HG03025 (cell line): ENCODE data around the gene SCUBE2.
"Not testable (repeated sequence)": the region's sequence is repeated elsewhere in the genome, so short reads cannot be mapped to it uniquely, and the experiment has no call there.

ENCODE experiments used
- ATAC-seq: cut with Tn5 transposase; IDR thresholded peaks from one replicate; pipeline ENCODE4 v1.9.1; 2021; ENCODE audit warnings: mild to moderate bottlenecking, moderate library complexity; ENCODE audit not compliant: unreplicated experiment, low FRiP score

The SCUBE2 gene

DNA sequence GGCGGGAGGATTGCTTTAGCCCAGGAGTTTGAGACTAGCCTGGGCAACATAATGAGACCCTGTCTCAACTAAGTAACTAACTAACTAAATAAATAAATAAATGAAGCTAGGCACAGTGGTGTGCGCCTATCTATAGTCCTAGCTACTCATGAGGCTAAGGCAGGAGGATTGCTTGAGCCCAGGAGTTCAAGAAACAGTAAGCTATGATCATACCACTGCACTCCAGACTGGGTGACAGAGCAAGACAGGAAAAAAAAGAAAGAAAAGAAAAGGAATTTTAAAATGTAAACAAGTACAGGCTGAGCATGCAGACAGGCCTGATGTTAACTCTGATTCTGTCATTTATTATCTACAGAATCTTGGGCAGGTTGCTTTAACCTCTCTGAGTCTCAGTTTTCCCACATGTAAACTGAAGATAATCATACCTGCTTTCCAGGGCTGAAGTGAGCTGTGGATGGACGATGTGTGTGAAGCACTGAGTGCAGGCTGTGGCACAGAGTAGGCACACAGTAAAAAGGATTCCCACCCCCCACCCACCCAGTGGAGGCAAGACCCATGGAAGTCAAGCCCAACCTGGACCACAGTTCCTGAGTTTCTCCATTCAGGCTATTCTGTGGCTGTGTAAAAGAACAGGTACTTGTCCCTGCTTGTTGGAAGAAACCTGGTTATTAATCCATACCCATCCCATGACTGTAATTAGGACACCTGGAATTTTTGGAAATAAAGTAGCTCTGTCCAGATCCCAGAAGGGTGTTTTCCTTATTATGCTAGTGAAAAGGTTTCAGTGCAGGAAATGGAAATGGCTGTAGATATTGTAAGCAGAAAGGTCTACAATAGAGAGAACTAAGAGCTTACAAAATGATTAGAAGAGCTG lies 18.7 kb upstream of the SCUBE2 start:
- ATAC-seq = no peak

DNA sequence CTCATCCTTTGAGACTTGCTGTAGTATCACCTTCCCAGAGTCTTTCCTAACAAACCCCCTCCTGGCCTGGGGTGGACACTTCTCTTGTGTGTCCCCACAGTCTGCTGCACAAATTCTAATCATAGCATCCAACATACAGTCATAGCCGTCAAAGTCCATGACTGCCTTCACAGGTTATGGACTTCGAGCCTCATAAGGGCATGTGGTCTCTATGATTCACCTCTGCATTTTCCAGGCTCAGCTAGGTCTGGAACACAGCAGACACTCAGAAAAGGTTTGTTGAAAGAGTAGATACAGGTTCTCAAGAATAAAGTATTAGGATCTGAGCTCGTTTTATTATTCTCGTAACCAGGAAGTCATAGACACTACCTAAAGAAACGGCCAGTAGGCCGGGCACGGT lies 13.2 kb upstream of the SCUBE2 start:
- no peak for ATAC-seq

DNA sequence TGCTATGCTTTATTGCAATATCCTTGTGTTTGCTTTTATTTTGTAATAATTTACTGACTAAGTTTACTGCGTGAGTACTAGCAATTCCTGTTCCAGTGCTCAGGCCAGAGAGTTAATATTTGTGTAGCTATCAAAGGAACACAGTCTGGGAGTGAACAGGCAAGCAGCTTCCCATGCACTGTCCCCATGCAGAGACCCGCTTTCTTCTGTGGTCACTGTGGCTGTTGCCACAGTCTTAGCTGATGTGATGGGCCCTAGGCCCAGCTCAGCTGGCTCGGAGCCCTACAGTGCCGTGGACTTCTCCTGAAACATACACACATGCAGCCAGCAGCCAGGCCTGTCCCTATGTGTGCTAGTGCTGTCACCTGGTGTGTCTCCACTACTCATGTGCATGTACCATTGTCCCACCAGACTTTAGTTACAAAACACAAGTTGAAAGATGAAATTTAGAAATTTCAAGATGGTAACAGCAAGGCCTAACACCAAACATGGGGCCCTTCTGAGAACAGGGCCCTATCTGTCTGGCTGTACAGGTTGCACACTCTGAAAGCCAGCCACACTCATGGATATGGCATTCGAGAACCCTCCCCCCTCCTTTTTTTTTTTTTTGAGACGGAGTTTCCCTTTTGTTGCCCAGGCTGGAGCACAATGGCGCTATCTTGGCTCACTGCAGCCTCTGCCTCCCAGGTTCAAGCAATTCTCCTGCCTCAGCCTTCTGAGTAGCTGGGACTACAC lies 12.3 kb upstream of the SCUBE2 start:
- no peak for ATAC-seq

DNA sequence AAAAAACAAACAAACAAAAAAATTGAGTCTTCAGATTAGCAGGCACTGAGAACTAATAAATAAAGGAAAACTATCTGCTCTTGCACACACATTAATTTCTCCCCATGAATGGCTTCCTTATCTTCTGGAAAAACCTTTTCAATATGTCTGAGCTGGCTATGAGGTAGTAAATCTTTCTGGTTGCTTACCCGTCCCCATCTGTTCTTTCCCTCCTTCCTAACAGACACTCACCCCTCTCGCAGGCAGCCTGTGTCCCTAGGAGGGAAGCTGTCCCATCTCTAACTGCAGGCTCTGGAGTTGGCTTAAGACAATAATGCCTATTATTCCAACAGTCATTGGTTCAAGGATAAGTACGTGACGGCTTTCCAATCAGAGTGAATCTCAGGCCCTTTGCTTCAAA lies 8.2 kb upstream of the SCUBE2 start:
- no peak for ATAC-seq

DNA sequence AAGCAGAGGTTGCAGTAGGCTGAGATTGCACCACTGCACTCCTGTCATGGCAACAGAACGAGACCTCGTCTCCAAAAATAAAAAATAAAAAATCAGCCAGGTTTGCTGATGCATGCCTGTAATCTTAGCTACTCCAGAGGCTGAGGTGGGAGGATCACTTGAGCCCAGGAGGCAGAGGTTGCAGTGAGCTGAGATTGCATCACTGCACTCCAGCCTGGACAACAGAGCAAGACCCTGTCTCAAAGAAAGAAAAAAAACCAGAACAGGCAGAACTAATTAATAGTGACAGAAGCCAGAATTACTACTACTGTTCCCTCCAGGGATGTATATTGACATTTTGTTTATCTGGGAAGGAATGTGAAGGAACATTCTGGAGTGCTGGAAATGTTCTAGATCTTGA lies 7.1 kb upstream of the SCUBE2 start:
- not testable (repeated sequence) for ATAC-seq

DNA sequence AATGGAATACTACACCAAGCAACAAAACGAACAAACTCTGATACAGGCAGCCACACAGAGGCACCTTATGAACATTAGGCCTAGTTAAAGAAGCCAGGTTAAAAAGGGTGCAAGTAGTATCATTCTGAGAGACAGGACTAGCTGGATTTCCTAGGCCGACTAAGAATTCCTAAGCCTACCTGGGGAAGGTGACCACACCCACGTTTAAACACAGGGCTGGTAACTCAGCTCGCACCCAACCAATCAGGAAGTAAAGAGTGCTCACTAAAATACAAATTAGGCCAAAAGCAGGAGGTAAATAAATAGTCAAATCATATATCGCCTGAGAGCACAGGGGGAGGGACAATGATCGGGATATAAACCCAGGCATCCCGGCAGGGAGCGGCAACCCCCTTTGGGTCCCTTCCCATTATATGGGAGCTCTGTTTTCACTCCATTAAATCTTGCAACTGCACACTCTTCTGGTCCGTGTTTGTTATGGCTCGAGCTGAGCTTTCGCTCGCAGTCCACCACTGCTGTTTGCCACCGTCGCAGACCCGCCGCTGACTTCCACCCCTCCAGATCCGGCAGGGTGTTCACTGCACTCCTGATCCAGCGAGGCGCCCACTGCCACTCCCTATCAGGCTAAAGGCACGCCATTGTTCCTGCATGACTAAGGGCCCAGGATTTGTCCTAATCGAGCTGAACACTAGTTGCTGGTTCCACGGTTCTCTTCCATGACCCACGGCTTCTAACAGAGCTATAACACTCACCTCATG lies 6.0 kb upstream of the SCUBE2 start:
- not testable (repeated sequence) for ATAC-seq

DNA sequence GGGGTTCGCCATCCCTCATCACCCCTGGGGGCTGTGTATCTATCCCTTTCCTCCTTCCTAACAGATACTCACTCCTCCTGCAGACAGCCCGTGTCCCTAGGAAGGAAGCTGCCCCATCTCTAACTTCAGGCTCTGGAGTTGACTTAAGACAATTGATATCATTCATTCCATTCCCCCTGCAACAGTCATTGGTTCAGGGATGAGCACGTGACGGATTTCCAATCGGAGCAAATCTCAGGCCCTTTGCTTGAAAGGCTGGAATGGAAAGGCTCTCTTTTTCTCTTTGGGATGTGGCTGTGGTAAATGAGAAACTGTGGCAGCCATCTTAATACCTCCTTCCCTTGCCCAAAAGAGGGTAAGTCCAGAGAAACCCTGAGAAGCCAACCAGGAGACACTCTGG lies 5.0 kb upstream of the SCUBE2 start:
- no peak for ATAC-seq

DNA sequence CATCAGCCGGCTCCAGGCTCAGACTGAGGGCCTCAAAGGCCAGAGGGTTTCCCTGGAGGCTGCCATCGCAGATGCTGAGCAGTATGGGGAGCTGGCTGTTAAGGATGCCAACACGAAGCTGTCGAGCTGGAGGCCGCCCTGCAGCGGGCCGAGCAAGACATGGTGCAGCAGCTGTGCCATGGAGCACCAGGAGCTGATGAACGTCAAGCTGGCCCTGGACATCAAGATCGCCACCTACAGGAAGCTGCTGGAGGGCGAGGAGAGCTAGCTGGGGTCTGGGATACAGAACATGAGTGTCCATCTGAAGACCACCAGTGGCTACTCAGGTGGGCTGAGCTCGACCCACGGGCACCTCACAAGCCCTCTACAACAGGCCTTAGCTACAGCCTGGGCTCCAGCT lies 4.0 kb upstream of the SCUBE2 start:
- ATAC-seq = no peak

DNA sequence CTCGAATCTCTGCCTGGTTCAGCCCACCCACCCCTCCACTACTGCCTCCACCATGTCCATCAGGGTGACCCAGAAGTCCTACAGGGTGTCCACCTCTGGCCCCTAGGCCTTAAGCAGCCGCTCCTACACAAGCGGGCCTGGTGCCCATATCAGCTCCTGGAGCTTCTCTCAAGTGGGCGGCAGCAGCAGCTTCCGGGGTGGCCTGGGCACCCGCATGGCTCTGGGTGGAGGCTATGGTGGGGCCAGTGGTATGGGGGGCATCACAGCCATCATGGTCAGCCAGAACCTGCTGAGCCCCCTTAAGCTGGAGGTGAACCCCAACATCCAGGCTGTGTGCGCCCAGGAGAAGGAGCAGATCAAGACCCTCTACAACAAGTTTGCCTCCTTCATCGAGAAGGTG lies 3.0 kb upstream of the SCUBE2 start:
- no peak for ATAC-seq

DNA sequence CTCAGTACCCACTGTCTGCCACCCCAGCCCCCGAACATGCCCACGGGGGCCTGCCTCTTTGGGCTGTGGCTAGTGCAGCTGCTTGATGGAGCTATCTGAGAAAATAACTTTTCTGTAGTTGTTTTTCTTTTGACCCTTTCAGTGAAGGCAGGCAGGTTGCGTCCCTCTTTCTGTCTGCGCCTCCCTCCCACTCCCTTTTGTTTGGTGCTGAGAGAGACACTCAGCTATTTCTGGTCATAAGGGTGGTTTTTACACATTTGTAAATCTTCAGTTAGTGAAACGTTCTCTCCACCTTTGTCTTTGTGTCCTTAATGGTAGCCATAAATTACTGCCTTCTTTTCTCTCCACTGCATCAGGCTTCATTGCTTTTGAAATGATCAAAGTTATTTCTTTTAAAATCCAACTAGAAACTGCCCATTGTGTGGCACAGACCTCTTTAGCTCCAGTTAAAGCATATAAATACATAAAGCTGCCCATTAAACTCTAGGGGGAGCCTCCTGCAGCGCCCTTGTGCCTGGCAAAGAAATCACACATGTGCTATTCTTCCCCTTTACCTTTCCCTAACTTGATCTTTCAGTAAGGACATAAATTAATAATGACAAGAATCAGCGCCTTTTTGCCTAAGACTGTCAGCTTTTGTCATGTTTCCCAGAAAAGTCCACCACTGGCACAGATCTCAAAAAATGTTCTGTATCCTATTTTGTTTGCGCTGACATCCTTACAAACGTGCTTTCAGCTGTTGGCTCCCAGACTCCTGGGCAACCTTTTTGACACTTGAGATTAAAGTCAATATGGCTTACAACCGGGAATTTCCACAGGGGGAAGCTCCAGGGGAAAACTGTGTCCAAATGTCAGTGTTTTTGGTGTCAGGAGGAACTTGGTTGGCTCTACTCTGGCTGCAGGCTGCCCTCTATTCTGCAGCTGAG lies 1.7 kb upstream of the SCUBE2 start:
- ATAC-seq = no peak

DNA sequence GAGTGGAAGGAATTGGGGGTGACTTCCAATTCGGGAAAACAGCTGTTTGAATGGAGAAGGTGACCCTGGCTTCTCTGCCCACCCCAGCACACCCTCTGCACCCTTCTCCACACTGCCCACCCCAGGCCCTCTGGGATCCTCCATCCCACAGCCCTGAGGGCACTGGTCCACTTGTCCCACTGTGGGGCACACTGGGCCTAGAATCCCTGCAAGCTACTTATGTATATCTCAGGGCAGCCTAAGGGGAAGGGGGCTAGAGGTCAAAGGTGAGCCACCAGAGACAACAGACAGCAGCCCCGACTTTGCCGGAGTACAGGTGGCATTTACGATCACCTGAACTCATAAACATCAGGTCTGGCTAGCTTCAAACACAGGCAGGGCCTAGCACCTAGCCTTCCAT lies 673 bp upstream of the SCUBE2 start:
- ATAC-seq = no peak

DNA sequence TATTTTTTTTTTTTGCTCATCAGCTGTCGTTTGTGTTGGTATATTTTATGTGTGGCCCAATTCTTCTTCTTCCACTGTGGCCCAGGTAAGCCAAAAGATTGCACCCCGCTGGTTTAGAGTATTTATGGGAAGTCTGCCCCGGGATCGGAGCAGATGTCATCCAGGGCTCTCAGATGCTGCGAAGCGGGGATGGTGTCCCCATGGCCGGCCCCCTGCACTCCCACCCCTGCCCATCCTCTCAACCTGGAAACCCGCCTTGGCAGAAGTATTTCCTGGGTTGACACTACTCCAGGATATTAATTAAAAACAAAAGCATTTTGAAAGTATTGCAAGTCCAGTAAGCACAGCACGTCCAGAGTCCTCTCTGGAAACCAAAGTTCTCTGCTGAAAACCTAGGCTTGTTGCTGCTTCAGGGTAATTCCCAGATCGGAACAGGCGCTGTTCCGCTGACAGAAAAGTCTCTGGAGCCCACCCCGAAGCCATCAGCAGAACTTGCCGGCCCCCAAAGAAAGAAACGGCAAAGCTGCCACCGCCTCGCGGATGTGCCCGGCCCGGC lies 833 bp downstream of the SCUBE2 start:
- no peak for ATAC-seq

DNA sequence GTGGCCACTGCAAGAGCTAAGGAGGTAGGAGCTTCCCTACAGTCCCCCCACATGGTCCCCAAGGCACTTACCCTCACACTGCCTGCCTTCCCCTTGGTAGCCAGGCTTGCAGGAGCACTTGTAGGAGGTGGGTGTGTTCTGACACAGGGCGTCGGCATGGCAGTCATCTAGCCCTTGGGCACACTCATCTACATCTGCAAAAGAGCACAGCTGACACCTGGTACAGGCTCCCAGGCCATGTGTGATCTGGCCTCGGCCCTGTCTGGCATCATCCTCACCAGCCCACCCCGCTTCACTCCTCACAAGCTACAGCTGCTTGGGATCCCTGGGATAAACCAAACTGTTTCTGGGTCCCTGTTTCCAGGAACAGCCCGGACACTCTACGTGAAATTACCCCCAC lies 1.8 kb downstream of the SCUBE2 start:
- ATAC-seq = no peak

DNA sequence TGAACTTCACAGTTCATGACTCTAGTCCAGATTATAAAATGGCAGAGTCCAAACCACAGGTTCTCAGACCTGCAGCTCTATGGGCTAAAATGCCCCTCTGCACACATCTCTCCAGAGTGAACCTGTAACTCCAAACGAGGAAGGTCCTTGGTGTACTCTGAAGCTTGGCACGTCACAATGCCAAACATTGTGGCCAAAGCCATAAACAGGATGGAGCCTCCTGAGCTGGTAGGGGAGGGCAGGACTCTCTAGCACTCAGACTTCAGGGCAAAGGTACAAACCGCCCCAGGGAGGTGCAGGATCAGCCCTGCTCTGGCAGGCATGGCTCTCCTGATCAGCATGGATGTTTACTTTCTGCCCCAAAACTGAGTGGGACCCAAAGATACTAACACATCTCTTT lies 2.3 kb downstream of the SCUBE2 start:
- ATAC-seq = no peak

DNA sequence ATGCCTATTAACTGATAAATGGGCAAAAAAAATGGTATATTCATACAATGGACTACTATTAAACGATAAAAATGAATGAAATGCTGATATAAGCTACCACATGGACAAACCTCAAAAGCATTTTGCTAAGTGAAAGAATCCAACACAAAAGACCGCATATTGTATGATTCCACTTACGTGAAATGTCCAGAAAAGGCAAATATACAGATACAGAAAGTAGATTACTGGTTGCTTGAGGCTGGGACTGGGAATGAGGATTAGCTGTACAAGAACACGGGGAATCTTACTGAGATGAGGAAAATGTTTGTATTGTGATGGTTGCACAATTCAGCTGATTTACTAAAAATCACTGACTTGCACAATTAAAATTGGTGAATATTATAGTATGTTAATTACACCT lies 8.8 kb downstream of the SCUBE2 start:
- no peak for ATAC-seq

DNA sequence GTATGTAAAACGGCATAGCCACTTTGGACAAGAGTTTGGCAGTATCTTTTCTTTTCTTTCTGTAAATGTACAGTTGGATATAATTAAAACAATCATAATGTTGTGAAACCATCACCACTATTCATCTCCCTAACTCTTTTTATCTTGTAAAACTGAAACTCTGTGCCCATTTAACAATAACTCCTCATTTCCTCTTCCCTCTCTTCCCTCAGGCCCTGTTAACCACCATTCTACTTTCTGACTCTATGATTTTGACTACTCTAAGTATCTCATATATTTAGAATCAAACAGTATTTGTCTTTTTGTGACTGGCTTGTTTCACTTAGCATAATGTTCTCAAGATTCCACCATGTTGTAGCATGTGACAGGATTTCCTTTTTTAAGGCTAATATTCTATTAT lies 10.2 kb downstream of the SCUBE2 start:
- no peak for ATAC-seq

DNA sequence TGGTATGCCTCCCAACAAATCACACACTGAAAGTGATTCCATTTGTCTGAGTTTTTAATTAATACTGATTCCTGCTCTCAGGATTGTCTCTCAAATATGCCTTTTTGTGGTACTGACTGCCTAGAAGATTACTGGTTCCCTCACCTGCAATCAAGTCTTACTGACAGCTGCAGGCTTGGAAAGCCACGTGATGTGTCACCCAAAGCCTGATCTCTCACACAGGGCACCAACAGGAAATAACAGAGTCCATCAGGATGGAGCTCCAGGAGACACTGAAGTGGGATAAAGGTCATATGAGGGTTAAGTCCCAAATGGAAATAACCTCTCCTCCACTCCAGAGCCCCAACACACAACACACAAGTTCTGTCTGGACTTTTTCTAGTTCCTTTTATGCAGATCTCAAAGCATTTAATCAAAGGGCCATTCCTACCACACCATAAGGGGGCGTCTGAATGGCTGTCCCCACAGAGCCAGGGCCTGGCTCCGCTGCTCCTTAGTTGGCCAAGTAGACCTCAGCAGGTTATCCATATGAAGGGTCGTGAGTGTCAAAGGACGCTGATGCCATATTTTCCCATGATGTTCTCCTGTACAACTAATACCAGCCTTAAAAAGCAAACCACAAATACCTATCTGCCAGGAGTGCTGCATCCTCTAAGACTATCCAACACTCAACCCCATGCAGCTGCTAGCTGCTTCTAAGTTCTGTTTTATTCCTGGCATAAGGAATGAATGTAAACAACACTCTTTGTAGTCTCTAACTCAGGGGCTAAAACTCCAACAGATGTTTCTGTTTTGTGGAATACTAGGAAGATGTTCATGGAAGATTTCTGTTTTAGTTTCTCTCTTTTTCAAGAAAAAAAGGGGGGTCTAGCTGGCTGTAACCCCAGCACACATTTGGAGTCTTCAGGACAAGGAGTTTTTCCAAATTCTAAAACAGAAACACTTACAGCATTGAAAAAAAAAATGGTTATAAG lies 13.0 kb downstream of the SCUBE2 start:
- no peak for ATAC-seq

DNA sequence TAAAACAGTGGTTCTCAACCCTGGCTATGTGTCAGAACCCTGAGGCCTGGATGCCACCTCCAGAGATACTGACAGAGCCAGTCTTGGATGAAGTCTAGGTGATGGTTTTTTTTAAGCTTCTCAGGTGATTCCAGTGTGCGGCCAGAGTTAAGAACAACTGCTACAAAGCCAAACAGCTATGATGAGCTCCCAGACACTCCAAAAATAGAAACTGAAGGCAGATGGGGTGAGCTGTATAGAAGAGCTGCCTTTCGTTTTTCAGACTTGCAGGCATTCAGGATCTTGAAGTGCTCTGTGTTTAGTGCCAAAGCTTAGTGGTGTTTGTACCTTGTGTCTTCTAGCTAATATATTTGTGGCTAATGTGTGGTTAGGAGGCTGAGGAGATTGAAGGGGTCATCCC lies 14.2 kb downstream of the SCUBE2 start:
- no peak for ATAC-seq

DNA sequence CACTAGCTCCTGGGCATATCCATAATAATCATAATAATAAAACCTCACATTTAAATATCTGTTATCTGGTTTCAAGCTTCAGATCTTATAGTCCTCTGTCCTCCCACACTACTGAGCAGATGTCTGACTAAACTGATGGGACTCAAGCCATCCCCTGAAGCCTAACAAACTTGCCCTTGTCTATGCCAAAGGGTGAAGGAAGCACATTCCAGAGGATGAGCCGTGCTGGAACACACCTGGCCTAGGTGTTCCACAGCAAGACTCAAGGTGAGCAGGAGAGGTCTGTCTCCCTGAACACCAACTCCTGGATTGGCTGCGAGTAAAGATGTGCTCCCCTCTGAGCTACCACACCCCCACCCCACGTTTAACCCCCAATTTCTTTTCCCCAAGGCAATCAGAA lies 14.7 kb downstream of the SCUBE2 start:
- ATAC-seq = no peak
